ENCODE measurements around the gene BBS9. TPM values are rescaled to one million over a fixed set of nuclear protein-coding genes. Genes with fewer than 3 reads are reported as not detected.

Gene BBS9
- total and polyA plus RNA-seq, 2 donors (not counting 1 experiment from before 2014, with no cell fraction given): 8.4 to 45.2 TPM

DNA sequence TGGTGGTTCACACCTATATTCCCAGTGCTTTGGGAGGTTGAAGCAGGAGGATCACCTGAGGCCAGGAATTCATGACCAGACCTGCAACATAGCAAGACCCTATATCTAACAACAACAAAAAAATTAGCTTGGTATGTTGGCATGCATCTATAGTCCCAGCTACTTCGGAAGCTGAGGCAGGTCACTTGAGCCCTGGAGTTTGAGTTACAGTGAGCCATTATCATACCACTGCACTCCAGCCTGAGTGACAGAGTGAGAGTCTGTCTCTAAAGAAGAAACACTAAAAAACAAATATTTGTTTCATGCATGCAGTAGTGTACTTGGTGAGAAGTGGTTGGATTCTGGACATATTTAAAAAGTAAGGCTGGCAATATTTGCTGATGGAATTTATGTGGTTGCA, 198.1 kb downstream of the BBS9 start:
- WGBS (ENCODE audit: insufficient coverage): no CpG with 5 or more reads among the region's 1 CpG
- ChIA-PET CTCF (no interaction called here), POLR2A (no interaction called here)
- Mint-ChIP-seq H3K27ac (no peak overlapping the region), H3K9me3 (ENCODE audit: insufficient read depth) (peaks cover 4% of the 10 kb centered on the region), H3K27me3 (no peaks in the 10 kb centered on the region), H3K4me1 (no peaks in the 10 kb centered on the region), H3K4me3 (no peak overlapping the region)
- DNase-seq (no peak), ATAC-seq (ENCODE audit: low read depth) (no peak)
- no peak overlapping the region for H2AFZ ChIP-seq (ENCODE audit: insufficient read depth, low read depth, low read length, poor library complexity, severe bottlenecking)
- intact Hi-C loops (cut with micrococcal nuclease): no loop called here
- peaks cover 0 to 11% (median 4%) of the 10 kb centered on the region in 3 donors for H3K9me3 ChIP-seq (ENCODE audit: control extremely low read depth in 1 of 3, control insufficient read depth in 2 of 3, insufficient read depth in 1 of 3, low read length in 2 of 3)
- H3K4me2 ChIP-seq (replicated peaks; ENCODE audit: low read depth, low read length, poor library complexity, severe bottlenecking): no peak overlapping the region
- H3K36me3 ChIP-seq (replicated peaks in 1 of 2; ENCODE audit: control extremely low read depth in 1 of 2, control insufficient read depth in 1 of 2, extremely low read depth in 1 of 2, insufficient read depth in 2 of 2, low read length in 1 of 2): no peaks in the 10 kb centered on the region
- TF ChIP-seq EZH2 (IDR thresholded peaks at IDR 0.05; ENCODE audit: borderline replicate concordance, insufficient read depth, low read depth, low read length, poor library complexity, severe bottlenecking): no peak
- TF ChIP-seq, protein P1, sequence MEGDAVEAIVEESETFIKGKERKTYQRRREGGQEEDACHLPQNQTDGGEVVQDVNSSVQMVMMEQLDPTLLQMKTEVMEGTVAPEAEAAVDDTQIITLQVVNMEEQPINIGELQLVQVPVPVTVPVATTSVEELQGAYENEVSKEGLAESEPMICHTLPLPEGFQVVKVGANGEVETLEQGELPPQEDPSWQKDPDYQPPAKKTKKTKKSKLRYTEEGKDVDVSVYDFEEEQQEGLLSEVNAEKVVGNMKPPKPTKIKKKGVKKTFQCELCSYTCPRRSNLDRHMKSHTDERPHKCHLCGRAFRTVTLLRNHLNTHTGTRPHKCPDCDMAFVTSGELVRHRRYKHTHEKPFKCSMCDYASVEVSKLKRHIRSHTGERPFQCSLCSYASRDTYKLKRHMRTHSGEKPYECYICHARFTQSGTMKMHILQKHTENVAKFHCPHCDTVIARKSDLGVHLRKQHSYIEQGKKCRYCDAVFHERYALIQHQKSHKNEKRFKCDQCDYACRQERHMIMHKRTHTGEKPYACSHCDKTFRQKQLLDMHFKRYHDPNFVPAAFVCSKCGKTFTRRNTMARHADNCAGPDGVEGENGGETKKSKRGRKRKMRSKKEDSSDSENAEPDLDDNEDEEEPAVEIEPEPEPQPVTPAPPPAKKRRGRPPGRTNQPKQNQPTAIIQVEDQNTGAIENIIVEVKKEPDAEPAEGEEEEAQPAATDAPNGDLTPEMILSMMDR (IDR thresholded peaks at IDR 0.05): no peak
- no peak overlapping the region for H3K27ac ChIP-seq (ENCODE audit: low read length in 2 of 2)
- H3K9ac ChIP-seq (ENCODE audit: low read length): no peak overlapping the region
- no peaks in the 10 kb centered on the region for H3K27me3 ChIP-seq (replicated peaks in 1 of 4; ENCODE audit: control extremely low read depth in 1 of 4, control insufficient read depth in 3 of 4, insufficient read depth in 4 of 4, low read length in 3 of 4)
- no peaks in the 10 kb centered on the region for H3K79me2 ChIP-seq (ENCODE audit: control insufficient read depth, insufficient read depth, low read length)
- no peaks in the 10 kb centered on the region for H4K20me1 ChIP-seq (ENCODE audit: control insufficient read depth, insufficient read depth, low read length, poor library complexity, severe bottlenecking)
- H3K4me1 ChIP-seq (ENCODE audit: control insufficient read depth in 2 of 2, insufficient read depth in 2 of 2, low read length in 2 of 2): no peaks in the 10 kb centered on the region
- no peak overlapping the region for H3K4me3 ChIP-seq (ENCODE audit: control extremely low read depth in 1 of 5, extremely low read depth in 1 of 5, insufficient read depth in 1 of 5, low read depth in 2 of 5, low read length in 4 of 5)

DNA sequence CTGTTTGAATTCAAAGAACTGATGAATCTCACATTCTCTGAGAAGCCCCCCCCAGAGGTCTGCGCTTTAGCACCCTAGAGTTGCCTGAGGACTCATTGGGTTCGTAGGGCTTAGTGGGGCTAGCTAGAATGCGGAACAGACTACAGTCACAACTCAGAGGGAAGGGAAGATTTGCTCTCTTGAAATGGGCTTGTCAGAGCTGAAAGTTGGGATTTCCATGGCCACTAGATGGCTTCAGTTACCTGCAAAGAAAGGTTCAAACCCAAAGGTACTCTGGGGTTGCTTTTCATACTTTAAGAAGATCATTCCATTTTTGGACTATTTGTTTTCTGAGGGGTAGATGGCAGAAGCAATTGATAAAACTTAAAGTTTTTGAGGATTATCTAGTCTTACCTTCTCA, 205.0 kb downstream of the BBS9 start:
- Histone ChIP-seq H3K4me2 (replicated peaks; ENCODE audit: low read depth, low read length, poor library complexity, severe bottlenecking) (no peak overlapping the region), H3K27me3 (replicated peaks in 1 of 4; ENCODE audit: control extremely low read depth in 1 of 4, control insufficient read depth in 3 of 4, insufficient read depth in 4 of 4, low read length in 3 of 4) (no peaks in the 10 kb centered on the region), H3K36me3 (replicated peaks in 1 of 2; ENCODE audit: control extremely low read depth in 1 of 2, control insufficient read depth in 1 of 2, extremely low read depth in 1 of 2, insufficient read depth in 2 of 2, low read length in 1 of 2) (no peaks in the 10 kb centered on the region), H3K4me1 (ENCODE audit: control insufficient read depth in 2 of 2, insufficient read depth in 2 of 2, low read length in 2 of 2) (no peaks in the 10 kb centered on the region), H2AFZ (ENCODE audit: insufficient read depth, low read depth, low read length, poor library complexity, severe bottlenecking) (no peak overlapping the region), H3K4me3 (ENCODE audit: control extremely low read depth in 1 of 5, extremely low read depth in 1 of 5, insufficient read depth in 1 of 5, low read depth in 2 of 5, low read length in 4 of 5) (no peak overlapping the region), H3K27ac (ENCODE audit: low read length in 2 of 2) (no peak overlapping the region), H3K79me2 (ENCODE audit: control insufficient read depth, insufficient read depth, low read length) (no peaks in the 10 kb centered on the region), H3K9me3 (ENCODE audit: control extremely low read depth in 1 of 3, control insufficient read depth in 2 of 3, insufficient read depth in 1 of 3, low read length in 2 of 3) (no peaks in the 10 kb centered on the region), H4K20me1 (ENCODE audit: control insufficient read depth, insufficient read depth, low read length, poor library complexity, severe bottlenecking) (no peaks in the 10 kb centered on the region), H3K9ac (ENCODE audit: low read length) (no peak overlapping the region)
- Mint-ChIP-seq H3K9me3 (ENCODE audit: insufficient read depth) (no peaks in the 10 kb centered on the region), H3K27ac (no peak overlapping the region), H3K27me3 (no peaks in the 10 kb centered on the region), H3K4me1 (no peaks in the 10 kb centered on the region), H3K4me3 (no peak overlapping the region)
- intact Hi-C loops (cut with micrococcal nuclease): no loop called here
- POLR2A ChIA-PET: no interaction called here
- CTCF ChIA-PET: interaction anchor here (2.9 kb wide), 1 partner anchor 598 kb away, joined by 11 read pairs; no protein-coding TSS in a partner anchor
- DNase-seq (no peak), ATAC-seq (ENCODE audit: low read depth) (no peak)
- TF ChIP-seq, protein P1 (IDR thresholded peaks at IDR 0.05): no peak
- TF ChIP-seq EZH2 (IDR thresholded peaks at IDR 0.05; ENCODE audit: borderline replicate concordance, insufficient read depth, low read depth, low read length, poor library complexity, severe bottlenecking): no peak
- 92% methylated on average over 3 of the region's 3 CpGs for WGBS (ENCODE audit: insufficient coverage)

All from B cell (primary cell).